ENCODE data around the gene ZDHHC14. TPM values are rescaled to one million over a fixed set of nuclear protein-coding genes. Genes with fewer than 3 reads are reported as not detected.
"Not testable (repeated sequence)": the region's sequence is repeated elsewhere in the genome, so short reads cannot be mapped to it uniquely, and the experiment has no call there.

The ZDHHC14 gene
- total RNA-seq, 1 donor from 2014 or later, result 46.1 TPM

DNA sequence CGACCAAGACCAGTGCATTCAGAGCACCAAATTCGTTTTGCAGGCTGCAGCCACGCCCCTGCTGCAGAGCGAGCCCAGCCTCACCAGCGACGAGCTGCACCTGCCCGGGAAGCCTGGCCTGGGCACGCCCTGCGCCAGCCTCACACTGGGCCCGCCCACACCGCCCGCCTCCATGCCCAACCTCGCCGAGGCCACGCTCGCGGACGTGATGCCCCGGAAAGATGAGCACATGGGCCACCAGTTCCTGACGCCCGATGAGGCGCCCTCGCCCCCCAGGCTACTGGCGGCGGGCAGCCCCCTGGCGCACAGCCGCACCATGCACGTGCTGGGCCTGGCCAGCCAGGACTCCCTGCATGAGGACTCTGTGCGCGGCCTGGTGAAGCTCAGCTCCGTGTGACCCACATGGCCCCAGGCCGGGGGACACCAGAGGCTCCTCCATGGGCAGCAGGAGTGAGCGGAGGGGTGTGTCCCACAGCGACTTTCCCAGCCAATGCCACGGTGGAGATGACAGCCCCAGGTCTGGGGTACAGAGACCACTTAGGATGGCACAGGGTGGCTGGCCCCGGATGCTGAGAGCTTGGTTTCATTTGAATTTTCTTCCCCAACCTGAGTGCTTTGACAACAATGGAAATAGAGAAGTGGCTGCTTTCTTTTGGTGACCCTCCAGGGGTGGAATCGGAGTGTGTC, 291.9 kb downstream of the ZDHHC14 start:
- DNase-seq (ENCODE audit: extremely low read depth, low read depth, low spot score), result no peak

DNA sequence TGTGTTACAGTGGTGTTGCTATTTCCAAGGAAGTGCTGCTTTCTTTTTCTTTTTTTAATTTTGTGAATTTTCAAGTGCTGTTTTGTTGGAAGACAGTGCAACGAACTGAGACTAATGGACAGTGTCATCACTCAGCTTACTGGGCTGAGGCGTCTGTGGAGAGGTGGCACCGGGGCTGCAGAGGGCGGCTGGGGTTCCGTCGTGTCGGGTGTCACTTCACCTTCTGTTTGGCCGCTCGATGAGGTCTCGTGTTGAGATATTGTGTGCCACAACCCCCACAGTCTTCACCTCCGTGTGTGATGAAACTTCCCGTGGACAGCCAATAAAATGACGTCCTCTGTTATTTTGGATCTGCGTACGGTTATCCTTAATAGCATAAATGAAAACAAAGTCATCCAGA, 292.6 kb downstream of the ZDHHC14 start:
- no peak for DNase-seq (ENCODE audit: extremely low read depth, low read depth, low spot score)

DNA sequence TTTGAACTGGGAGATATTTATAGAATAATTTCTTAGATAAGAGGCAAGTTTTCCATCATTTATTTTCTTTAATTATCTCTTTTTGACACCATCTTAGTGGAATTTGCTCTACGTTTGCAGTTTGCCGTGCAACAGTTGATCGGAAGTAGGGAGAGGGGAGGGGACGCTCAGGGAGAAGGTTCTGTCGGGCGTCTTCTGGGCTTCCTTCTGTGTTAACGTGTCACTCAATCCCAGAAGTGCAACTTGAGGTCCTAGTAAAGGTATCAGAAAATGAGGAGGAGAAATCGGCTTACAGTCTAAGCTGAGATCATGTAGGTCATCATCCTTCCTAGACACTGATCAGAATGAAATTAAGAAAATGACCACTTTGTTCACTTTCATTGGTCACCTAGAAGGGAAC, 293.1 kb downstream of the ZDHHC14 start:
- DNase-seq (ENCODE audit: extremely low read depth, low read depth, low spot score), result no peak

DNA sequence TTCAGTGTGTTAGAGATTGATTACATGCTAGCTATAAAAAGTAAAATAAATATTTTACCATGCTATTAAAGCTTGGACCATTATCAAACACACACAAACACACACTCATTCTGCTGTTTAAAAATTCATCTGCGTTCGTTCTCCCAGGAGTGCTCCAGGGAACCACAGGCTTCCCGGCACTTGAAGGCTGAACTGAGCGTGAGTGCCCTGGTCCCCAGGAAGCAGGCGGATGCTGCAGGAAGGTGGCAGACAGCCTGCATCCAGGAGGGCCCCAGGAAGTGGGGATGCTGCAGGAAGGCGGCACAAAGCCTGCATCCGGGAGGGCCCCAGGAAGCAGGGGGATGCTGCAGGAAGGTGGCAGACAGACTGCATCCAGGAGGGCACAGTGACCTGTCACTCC, 294.8 kb downstream of the ZDHHC14 start:
- no peak for DNase-seq (ENCODE audit: extremely low read depth, low read depth, low spot score)

DNA sequence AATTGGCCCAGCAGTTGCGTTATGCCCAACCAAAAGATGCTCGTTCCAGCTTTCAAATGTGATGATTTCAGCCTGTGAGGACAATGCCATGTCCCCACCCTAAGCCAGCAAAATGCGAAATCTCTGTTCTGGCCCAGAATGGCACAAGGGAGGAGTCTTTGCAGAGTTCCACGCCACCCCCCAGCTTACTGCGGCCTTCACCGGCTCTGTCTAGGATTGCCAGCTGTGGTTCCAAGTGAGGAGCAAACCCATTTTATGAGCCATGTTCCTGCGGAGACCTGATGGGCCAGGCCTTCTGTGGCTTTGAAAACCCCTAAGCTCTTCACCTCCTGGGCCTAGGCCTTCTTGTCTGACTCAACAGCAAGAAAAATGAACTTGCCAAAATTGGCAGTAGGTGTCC, 295.3 kb downstream of the ZDHHC14 start:
- no peak for DNase-seq (ENCODE audit: extremely low read depth, low read depth, low spot score)

DNA sequence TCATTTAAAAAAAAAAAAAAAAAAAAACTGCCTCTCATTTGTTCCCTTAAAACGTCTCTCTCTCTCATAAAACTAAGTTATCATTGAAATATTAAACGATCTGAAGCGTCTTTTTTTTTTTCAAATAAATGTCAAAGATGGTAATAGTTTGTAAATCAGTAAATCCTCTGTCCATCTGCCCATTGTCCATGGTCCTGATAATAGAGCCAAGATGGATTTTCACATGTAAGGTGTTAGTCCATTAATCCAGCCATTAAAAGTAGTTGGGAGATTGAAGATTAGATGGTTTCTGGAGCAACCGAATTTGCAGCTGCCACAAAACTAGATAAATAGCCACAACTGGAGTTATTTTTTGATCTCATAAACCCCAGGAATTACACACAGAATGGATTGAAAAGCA, 296.2 kb downstream of the ZDHHC14 start:
- no peak for DNase-seq (ENCODE audit: extremely low read depth, low read depth, low spot score)

DNA sequence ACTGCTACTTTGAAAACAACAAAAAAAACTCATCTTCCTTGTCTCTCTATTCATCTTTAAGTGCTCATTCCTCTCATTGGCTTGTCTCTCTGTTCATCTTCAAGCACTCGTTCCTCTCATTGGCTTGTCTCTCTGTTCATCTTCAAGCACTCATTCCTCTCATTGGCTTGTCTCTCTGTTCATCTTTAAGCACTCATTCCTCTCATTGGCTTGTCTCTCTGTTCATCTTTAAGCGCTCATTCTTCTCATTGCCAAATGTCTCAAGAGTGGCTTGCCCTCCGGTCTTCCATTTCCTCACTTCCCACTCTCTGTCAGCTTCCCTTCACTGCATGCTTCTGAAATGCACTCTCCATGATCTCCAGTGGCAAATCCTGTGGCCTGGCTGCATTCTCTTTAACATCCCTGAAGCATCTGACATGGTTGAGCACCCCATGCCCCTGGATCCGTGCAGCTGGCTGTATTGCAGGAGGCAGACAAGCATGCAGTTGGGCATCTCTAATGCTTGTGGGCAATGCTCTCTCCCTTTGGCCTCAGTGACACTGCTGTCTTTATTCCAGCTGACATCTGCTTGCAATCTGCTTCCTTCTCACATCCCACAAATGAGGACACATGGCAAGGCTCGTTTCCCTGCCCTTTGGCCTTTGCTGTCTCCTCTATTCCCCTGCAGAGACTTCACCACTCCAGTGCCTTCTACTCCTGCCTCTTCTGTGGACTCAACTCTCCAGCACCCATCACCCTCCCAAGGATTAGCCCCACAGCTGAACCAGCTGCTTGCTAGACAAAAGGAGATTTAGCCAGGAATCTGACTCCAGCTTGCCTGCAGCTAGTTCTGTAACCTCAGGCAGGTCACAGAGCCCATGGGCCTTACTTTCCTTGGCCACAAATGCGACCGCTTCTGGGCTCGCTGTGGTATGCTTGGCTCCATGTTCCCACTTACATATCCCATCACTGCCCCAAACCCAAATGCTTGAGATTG, 298.9 kb downstream of the ZDHHC14 start:
- no peak for DNase-seq (ENCODE audit: extremely low read depth, low read depth, low spot score)

DNA sequence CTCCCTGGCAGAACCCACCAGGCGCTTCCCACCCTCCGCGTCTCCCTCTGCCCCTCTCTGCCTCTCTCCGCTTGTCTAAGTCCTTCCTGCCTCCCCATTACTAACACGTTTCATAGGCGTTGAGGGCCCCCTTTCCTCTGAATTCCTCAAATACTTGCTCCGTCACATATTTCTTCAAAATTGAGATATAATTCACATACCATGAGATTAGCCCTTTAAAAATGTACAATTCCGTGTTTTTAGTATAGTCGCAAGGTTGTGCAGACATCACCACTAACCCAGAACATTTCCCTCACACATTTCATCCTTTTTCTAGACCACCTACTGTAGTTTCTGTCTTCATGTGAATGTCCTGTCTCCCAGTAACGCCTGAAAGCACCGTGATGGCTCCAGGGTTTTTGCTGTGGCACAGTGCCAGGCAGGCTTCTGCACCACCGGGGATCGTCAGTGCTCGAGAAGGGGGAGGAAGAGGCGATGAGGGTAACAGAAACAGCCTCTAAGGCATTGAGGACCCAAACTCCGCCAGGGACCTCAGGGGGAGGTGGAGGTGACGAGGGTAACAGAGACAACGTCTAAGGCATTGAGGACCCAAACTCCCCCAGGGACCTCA, 300.2 kb downstream of the ZDHHC14 start:
- DNase-seq (ENCODE audit: extremely low read depth, low read depth, low spot score), result no peak

DNA sequence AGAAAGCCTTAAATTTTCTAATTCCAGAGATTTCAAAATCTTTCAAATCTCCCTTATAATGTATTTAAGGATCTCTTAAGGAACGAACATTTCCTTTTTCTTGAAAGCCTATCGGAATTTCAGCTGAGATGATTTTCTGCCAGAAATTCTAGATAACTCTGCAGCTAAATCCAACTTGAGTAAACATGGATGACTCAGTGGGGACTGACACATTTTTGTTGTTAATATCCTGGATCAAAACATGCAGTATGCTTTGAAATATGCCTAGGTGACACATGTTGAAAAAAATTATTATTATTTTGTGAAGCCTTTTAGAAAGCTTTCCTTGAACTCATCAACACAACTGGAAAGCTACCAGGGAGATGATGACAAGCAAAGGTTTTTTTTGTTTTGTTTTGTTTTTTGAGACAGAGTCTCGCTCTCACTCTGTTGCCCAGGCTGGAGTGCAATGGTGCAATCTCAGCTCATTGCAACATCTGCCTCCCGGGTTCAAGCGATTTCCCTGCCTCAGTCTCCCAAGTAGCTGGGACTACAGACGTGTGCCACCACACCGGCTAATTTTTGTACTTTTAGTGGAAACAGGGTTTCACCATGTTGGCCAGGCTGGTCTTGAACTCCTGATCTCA, 302.0 kb downstream of the ZDHHC14 start:
- no peak for DNase-seq (ENCODE audit: extremely low read depth, low read depth, low spot score)

DNA sequence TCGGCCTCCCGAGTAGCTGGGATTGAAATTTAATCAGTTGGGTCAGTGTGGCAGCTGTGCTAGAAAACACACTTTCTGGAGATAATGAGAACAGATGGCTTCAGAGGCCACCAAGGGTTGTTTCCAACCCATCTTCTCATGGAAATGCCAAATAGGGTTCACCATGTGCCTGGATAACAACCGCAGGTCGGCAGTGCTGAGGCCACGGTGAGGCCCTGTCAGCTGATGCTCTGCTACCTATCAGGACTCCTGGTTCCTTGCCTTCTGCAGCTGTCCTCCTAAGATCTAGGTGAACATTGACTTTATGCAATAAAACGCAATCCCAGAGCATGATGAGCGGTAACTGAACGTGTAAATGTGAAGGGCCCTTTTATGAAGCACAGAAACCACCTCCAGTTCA, 302.7 kb downstream of the ZDHHC14 start:
- DNase-seq (ENCODE audit: extremely low read depth, low read depth, low spot score), result no peak

DNA sequence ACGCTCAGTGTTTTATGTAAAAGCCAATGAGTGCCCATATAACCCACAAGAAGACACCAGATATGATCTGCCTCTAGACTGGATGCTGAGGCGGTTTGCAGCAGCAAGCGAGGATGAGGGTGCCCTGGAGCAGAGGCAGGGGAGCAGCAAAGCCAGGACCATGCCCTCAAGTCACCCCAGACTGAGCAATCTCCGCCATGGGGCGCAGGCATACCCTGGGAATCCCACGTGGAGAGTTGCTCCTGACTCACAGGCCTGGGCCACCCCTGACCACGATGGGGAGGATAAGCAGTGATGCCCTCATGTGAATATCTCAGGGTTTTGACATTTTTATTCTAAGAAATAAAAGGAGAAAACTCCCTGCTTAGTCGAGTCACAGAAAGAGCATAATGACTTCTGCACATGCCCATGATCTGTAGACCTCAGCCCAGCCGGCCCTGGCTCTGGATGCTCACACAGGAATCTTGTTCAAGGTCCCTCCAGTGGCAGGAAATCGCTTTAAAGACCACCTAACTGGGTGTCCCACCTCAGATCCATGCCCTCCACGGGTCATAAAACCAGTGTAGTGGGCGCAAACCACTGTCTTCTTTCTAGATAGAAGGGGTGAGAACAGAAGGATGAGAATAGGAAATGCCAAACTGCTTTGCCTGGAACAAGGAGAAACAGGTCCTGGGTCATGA, 303.8 kb downstream of the ZDHHC14 start:
- no peak for DNase-seq (ENCODE audit: extremely low read depth, low read depth, low spot score)

DNA sequence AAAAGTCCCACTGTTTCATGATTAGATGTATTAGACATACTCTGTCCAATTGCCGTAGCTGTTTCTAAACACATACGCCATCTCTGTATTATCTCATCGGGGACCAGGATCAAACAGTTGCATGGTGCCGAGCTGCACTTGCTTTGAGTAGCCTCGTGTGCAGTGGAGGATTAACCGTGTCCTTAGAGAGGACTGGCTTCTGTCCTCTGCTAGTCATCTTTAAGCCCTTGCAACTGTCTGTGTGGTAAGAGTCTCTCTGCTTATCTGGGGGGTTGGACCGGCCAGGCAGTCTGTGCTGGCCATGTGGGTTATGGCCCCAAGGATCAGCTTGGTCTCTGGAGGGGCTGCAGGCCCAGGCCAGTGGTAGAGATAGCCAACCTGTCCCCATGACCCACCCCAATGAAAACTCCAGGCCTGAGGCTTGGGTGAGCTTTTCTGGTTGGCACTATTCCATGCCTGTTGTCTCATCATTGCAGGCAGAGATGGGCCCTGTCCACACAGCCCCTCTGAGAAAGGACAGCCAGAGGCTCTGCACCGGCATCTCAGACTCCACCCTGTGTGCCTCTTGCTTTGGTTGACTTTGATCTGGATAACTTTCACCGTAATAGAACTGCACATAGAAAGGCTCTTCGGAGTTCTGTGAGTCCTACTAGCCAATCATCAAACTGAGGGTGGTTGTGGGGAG, 304.7 kb downstream of the ZDHHC14 start:
- no peak for DNase-seq (ENCODE audit: extremely low read depth, low read depth, low spot score)

DNA sequence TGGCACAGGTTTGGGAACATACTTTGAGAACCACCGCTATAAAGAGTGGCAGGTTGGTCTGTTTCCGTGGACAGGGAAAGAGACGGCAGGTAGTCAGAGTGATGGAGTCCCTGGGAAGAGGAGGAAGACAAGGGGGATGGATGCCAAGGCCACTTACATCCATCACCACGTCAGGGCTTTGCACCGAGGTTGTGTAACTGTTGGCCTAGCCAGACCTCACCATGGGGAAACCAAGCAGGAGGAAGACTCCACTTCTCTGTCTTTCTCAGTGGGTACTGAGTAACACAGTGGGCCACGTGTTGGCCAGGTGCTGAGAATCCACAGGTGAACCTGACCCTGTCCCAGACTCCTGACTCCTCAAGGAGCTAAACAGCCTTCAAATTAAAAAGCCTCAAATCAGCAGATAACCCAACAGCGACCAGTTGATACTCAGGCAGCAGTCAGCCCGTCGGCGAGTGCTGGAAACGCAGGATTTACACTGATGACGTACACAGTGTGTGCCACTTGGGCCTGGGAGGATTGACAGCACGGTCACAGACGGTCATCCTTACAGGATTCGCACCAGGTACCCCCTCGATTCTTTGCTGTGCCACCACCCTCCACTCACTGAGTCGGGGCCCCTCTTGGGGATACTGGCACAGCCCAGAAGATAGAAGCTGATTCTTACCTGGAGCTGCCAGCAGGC, 307.4 kb downstream of the ZDHHC14 start:
- DNase-seq (ENCODE audit: extremely low read depth, low read depth, low spot score), result no peak

DNA sequence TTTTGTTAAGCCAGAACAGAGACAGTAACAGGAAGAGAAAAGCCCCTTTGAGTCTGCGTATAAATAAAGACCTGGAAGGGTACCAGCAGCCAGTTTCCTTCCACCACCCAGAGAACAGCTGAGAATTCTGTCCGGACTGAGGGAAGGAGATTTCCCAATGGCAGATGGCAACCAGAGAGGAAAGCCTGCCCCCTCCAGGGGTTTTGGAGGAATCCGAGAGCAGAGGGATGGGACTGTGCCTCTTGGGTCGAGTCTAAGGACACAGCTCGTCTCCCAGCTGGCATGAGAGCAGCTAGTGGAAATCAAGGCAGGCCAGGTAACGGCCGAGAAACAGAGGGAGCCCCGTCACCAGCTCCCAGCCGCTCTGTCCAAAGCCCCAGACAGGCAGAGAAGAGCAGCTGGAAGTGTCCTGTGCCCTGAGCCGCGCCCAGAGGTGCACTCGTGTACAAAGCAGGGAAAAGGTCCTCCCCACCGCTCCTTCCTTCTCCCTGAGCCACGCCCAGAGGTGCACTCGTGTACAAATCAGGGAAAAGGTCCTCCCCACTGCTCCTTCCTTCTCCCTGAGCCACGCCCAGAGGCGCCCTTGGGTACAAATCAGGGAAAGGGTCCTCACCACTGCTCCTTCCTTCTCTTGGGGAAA, 308.1 kb downstream of the ZDHHC14 start:
- no peak for DNase-seq (ENCODE audit: extremely low read depth, low read depth, low spot score)

DNA sequence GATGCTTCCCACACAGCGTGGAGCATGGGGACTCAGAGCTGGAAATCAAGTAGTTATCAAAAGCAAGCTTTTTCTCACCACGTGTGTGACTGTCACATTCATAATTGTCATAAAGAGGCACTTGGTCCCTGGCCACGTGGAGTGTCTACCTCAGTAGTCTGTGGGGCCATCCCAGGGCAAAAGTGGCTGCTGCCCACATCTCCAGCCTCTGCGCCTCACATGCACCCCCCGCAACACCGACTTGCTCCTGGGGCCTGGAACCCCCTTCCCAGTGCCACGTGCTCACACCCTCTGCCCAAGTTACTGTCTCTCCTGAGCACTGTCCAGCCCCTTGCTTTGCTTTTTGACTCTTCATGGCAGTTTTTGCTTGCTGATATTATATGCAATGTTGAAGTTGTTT, 308.9 kb downstream of the ZDHHC14 start:
- DNase-seq (ENCODE audit: extremely low read depth, low read depth, low spot score), result no peak

DNA sequence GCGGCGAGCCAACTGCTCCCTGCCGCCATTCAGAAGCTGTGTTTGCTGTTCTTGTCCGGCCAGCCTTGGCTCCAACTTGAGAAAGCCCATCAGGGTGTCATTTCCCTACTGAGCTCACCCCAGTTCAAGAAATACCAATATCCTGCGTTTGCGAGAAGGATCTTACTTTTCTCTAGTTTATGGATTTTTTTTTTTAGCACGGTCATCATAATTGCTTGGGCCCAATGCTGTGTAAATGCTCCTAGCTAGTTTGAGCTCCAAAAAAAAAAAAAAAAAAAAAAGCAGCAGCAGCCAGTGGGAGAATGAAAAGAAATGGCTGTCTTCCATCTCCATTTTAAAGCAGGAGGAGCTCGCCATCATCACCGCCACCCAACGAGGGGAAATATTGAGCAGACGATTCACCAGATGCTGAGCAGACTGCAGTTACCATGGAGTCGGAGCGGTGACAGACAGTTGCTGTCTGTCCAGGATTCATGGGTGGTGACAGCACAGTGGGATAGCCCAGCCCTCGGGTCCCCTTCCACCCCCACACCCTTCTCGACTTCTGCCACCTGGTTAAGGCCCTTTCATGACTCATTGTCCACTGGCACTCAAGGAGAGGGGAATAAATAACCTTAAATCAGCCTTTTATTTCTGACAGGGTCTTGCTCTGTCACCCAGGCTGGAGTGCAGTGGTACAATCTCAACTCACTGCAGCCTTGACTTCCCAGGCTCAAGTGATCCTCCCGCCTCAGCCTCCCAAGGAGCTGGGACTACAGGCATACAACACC, 309.6 kb downstream of the ZDHHC14 start:
- DNase-seq (ENCODE audit: extremely low read depth, low read depth, low spot score), result no peak

DNA sequence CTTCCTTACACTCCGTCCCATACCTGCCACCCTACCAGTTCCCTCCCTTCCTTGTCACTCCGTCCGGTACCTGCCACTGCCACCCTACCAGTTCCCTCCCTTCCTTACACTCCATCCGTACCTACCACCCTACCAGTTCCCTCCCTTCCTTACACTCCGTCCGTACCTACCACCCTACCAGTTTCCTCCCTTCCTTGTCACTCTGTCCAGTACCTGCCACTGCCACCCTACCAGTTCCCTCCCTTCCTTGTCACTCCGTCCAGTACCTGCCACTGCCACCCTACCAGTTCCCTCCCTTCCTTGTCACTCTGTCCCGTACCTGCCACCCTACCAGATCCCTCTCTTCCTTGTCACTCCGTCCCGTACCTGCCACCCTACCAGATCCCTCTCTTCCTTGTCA, 310.6 kb downstream of the ZDHHC14 start:
- not testable (repeated sequence) for DNase-seq (ENCODE audit: extremely low read depth, low read depth, low spot score)

DNA sequence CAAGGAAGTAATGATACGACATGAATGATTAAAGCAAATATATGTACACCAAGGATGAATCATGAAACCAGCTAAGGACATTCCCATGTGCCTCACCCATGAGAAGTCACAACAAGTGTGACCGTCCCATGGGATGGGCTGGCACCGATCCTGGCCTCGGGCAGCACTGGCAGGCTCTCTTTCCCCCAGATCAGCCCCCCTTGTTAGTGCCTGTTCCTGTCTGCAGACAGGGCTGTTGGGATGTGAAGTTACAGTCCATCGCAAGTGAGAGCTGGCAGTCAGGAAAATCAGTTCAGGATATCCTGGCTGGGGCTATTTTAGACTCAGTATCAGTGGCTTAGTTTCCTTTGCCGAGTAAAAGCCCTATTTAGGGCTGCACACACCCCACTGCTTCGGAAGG, 312.9 kb downstream of the ZDHHC14 start:
- no peak for DNase-seq (ENCODE audit: extremely low read depth, low read depth, low spot score)

Data from glomerular endothelial cell (primary cell).